RWPE2 (cell line): ENCODE results near the gene TBC1D21.

Source experiments
- ATAC-seq: fragments of 200-7000 bp; cut with Tn5 transposase; 3 replicates; pipeline ENCODE4 v1.9.1; 2021; ENCODE audit warnings: low read depth
- DNase-seq: peaks from one replicate; pipeline ENCODE4 v3.0.0-alpha.2; 2020; ENCODE audit warnings: low spot score
- H3K27ac ChIP-seq: fragments of 450-650 bp; 2 replicates; pipeline ENCODE4 v1.5.1; 2017; ENCODE audit warnings: mild to moderate bottlenecking; ENCODE audit not compliant: poor library complexity, severe bottlenecking
- H3K27me3 ChIP-seq: fragments of 250-450 bp; sonication (Bioruptor Pico); 2 replicates; pipeline ENCODE4 v1.5.1; 2021; ENCODE audit warnings: mild to moderate bottlenecking, moderate library complexity; ENCODE audit not compliant: insufficient read depth, poor library complexity, severe bottlenecking
- H3K36me3 ChIP-seq: fragments of 250-450 bp; sonication (Bioruptor Pico); 2 replicates; pipeline ENCODE4 v1.5.1; 2020; ENCODE audit warnings: low read depth, mild to moderate bottlenecking, moderate library complexity
- H3K4me1 ChIP-seq: fragments of 250-450 bp; sonication (Bioruptor Pico); 2 replicates; pipeline ENCODE4 v1.5.1; 2021; ENCODE audit warnings: mild to moderate bottlenecking, moderate library complexity; ENCODE audit not compliant: insufficient read depth, poor library complexity, severe bottlenecking
- H3K4me3 ChIP-seq: fragments of 250-450 bp; sonication (Bioruptor Pico); 2 replicates; pipeline ENCODE4 v1.5.1; 2021; ENCODE audit warnings: mild to moderate bottlenecking, moderate library complexity; ENCODE audit not compliant: severe bottlenecking
- H3K9me3 ChIP-seq: fragments of 250-450 bp; sonication (Bioruptor Pico); 2 replicates; pipeline ENCODE4 v1.5.1; 2021; ENCODE audit warnings: mild to moderate bottlenecking, moderate library complexity; ENCODE audit not compliant: severe bottlenecking
- CTCF ChIP-seq: fragments of 450-650 bp; IDR thresholded peaks from one replicate; pipeline ENCODE4 v1.5.1; 2017; ENCODE audit warnings: mild to moderate bottlenecking, moderate library complexity; ENCODE audit not compliant: poor library complexity, severe bottlenecking

Gene TBC1D21

GRCh38 chr15:73873456-73873855 is at the start of gene TBC1D21:
TBC1D21 (plus strand) TSS chr15:73873564; CDS start chr15:73873710, 146 bp downstream.
- H3K4me3 ChIP-seq, result no peak within 1 kb of the TSS
- DNase-seq (peak; percentile 37), ATAC-seq (no peak)
- H3K9me3 ChIP-seq, result no peaks in the 10 kb centered on the region
- TF ChIP-seq CTCF, result no peak
- H3K27me3 ChIP-seq, result peaks cover 41% of the 10 kb centered on the region
- H3K4me1 ChIP-seq, result no peaks in the 10 kb centered on the region
- H3K27ac ChIP-seq, result no peak within 1 kb of the TSS
- no peaks in the 10 kb centered on the region for H3K36me3 ChIP-seq

- no peak for DNase-seq
- no peak for TF ChIP-seq CTCF
- ATAC-seq, result peak; percentile 60
These were observed 46.6 kb upstream of the TBC1D21 start for GRCh38 chr15:73826711-73827251.

GRCh38 chr15:73829523-73829922 is 43.8 kb upstream of the TBC1D21 start:
- no peaks in the 10 kb centered on the region for H3K36me3 ChIP-seq
- H3K27ac ChIP-seq, result no peak overlapping the region
- peaks cover 7% of the 10 kb centered on the region for H3K27me3 ChIP-seq
- no peak for TF ChIP-seq CTCF
- no peak for DNase-seq
- no peaks in the 10 kb centered on the region for H3K4me1 ChIP-seq
- ATAC-seq, result no peak
- no peaks in the 10 kb centered on the region for H3K9me3 ChIP-seq
- no peak overlapping the region for H3K4me3 ChIP-seq

More at GRCh38 chr15:73826711-73827251, 46.6 kb upstream of the TBC1D21 start:
- Histone ChIP-seq H3K27ac (no peak overlapping the region), H3K36me3 (no peaks in the 10 kb centered on the region), H3K27me3 (no peaks in the 10 kb centered on the region), H3K4me3 (no peak overlapping the region), H3K4me1 (no peaks in the 10 kb centered on the region), H3K9me3 (no peaks in the 10 kb centered on the region)

- Histone ChIP-seq H3K36me3 (no peaks in the 10 kb centered on the region), H3K27ac (no peak overlapping the region), H3K27me3 (peaks cover 15% of the 10 kb centered on the region), H3K4me3 (no peak overlapping the region), H3K4me1 (no peaks in the 10 kb centered on the region), H3K9me3 (no peaks in the 10 kb centered on the region)
- ATAC-seq (peak; percentile 41; the same call in 1 of the 3 replicates), DNase-seq (no peak)
- no peak for TF ChIP-seq CTCF
These were observed 40.7 kb upstream of the TBC1D21 start for GRCh38 chr15:73832657-73833056.

GRCh38 chr15:73836845-73837244 is 36.5 kb upstream of the TBC1D21 start:
- no peak for TF ChIP-seq CTCF
- DNase-seq (no peak), ATAC-seq (no peak)
- no peaks in the 10 kb centered on the region for H3K36me3 ChIP-seq
- no peaks in the 10 kb centered on the region for H3K9me3 ChIP-seq
- H3K4me3 ChIP-seq, result no peak overlapping the region
- no peaks in the 10 kb centered on the region for H3K4me1 ChIP-seq
- H3K27me3 ChIP-seq, result peaks cover 45% of the 10 kb centered on the region
- H3K27ac ChIP-seq, result no peak overlapping the region
